EL (cell line): ENCODE data around the gene CDH6.

ENCODE experiments used
- DNase-seq: peaks from one replicate; pipeline ENCODE4 v3.0.0-alpha.2; 2016

CDH6 gene

GRCh38 chr5:31193591-31194467 lies at the start of gene CDH6:
Gene CDH6, plus strand, starts transcription at chr5:31193686. Its CDS starts 73,788 bp downstream, at chr5:31267474.
- DNase-seq = peak; percentile 16

- DNase-seq = no peak
Observed at GRCh38 chr5:31144364-31144763, 49.1 kb upstream of the CDH6 start.

GRCh38 chr5:31148959-31149475 lies 44.5 kb upstream of the CDH6 start:
- DNase-seq = no peak

- no peak for DNase-seq
Observed at GRCh38 chr5:31153521-31153920, 40.0 kb upstream of the CDH6 start.

GRCh38 chr5:31156631-31157160 lies 36.8 kb upstream of the CDH6 start:
- no peak for DNase-seq

GRCh38 chr5:31157720-31158119 lies 35.8 kb upstream of the CDH6 start:
- no peak for DNase-seq

GRCh38 chr5:31158686-31159085 lies 34.8 kb upstream of the CDH6 start:
- DNase-seq = no peak

- no peak for DNase-seq
Observed at GRCh38 chr5:31161781-31162181, 31.7 kb upstream of the CDH6 start.

GRCh38 chr5:31165729-31166128 lies 27.8 kb upstream of the CDH6 start:
- no peak for DNase-seq

- no peak for DNase-seq
Observed at GRCh38 chr5:31169379-31169778, 24.1 kb upstream of the CDH6 start.

- DNase-seq = no peak
Observed at GRCh38 chr5:31172881-31173280, 20.6 kb upstream of the CDH6 start.

GRCh38 chr5:31173614-31174013 lies 19.9 kb upstream of the CDH6 start:
- DNase-seq = no peak

GRCh38 chr5:31181376-31181987 lies 12.0 kb upstream of the CDH6 start:
- DNase-seq = no peak

GRCh38 chr5:31182136-31182535 lies 11.3 kb upstream of the CDH6 start:
- no peak for DNase-seq

- DNase-seq = no peak
Observed at GRCh38 chr5:31185951-31186350, 7.5 kb upstream of the CDH6 start.

GRCh38 chr5:31186672-31187267 lies 6.7 kb upstream of the CDH6 start:
- DNase-seq = peak; percentile 27

- DNase-seq = no peak
Observed at GRCh38 chr5:31187591-31187990, 5.9 kb upstream of the CDH6 start.

GRCh38 chr5:31192442-31192841 lies 1.0 kb upstream of the CDH6 start:
- DNase-seq = no peak

GRCh38 chr5:31193116-31193515 lies 370 bp upstream of the CDH6 start:
- DNase-seq = no peak

GRCh38 chr5:31194468-31194813 lies 955 bp downstream of the CDH6 start:
- DNase-seq = no peak

GRCh38 chr5:31194892-31195555 lies 1.5 kb downstream of the CDH6 start:
- no peak for DNase-seq

- DNase-seq = no peak
Observed at GRCh38 chr5:31196309-31196708, 2.8 kb downstream of the CDH6 start.

- DNase-seq = no peak
Observed at GRCh38 chr5:31197183-31197582, 3.7 kb downstream of the CDH6 start.
